Limb (tissue), 2 donors: Measurements from ENCODE around the gene MATN3.
"Not testable (repeated sequence)": the region's sequence is repeated elsewhere in the genome, so short reads cannot be mapped to it uniquely, and the experiment has no call there.

Experiments used
- DNase-seq, 2 donors: peaks; one replicate each; pipeline ENCODE4 v3.0.0-alpha.2; 2016; ENCODE audit errors: extremely low spot score in 2 of 2

MATN3 gene

GRCh38 chr2:20012282-20013125, at the start of gene MATN3:
TSS of gene MATN3 (minus strand) at chr2:20012668. CDS start at chr2:20012631, 37 bp downstream.
- DNase-seq, result peak in 1 of 2 donors; percentile 70

- no peak for DNase-seq
These were observed 49.5 kb upstream of the MATN3 start for GRCh38 chr2:20061940-20062339.

- DNase-seq, result no peak
These were observed 49.0 kb upstream of the MATN3 start for GRCh38 chr2:20061476-20061875.

- no peak for DNase-seq
These were observed 47.6 kb upstream of the MATN3 start for GRCh38 chr2:20060106-20060505.

GRCh38 chr2:20057268-20057667, 44.8 kb upstream of the MATN3 start:
- no peak for DNase-seq

- no peak for DNase-seq
These were observed 42.5 kb upstream of the MATN3 start for GRCh38 chr2:20054931-20055330.

- DNase-seq, result no peak
These were observed 41.7 kb upstream of the MATN3 start for GRCh38 chr2:20054119-20054518.

- DNase-seq, result peak; percentile 60 to 83
These were observed 40.4 kb upstream of the MATN3 start for GRCh38 chr2:20052861-20053281.

- no peak for DNase-seq
These were observed 39.9 kb upstream of the MATN3 start for GRCh38 chr2:20052229-20052851.

GRCh38 chr2:20051532-20052228, 39.2 kb upstream of the MATN3 start, which contains the start of gene LAPTM4A:
TSS of gene LAPTM4A (minus strand) at chr2:20051628. CDS start at chr2:20051520, 108 bp downstream.
- DNase-seq, result peak; percentile 98

GRCh38 chr2:20050646-20051531, 38.4 kb upstream of the MATN3 start:
- peak; percentile 61 to 63 for DNase-seq

- peak in 1 of 2 donors; percentile 33 for DNase-seq
These were observed 37.7 kb upstream of the MATN3 start for GRCh38 chr2:20050104-20050645.

- DNase-seq, result no peak
These were observed 37.2 kb upstream of the MATN3 start for GRCh38 chr2:20049637-20050036.

- no peak for DNase-seq
These were observed 36.3 kb upstream of the MATN3 start for GRCh38 chr2:20048488-20049448.

- DNase-seq, result not testable (repeated sequence)
These were observed 33.3 kb upstream of the MATN3 start for GRCh38 chr2:20045712-20046292.

GRCh38 chr2:20044778-20045177, 32.3 kb upstream of the MATN3 start:
- no peak for DNase-seq

- DNase-seq, result no peak
These were observed 30.1 kb upstream of the MATN3 start for GRCh38 chr2:20042531-20042930.

GRCh38 chr2:20040489-20041172, 28.2 kb upstream of the MATN3 start:
- no peak for DNase-seq

- no peak for DNase-seq
These were observed 25.2 kb upstream of the MATN3 start for GRCh38 chr2:20037660-20038059.
